C4-2B (cell line): ENCODE measurements around the gene EVA1C.

Experiments used
- ZFX ChIP-seq: fragments of 450-650 bp; IDR thresholded peaks from 2 replicates; pipeline ENCODE4 v1.6.1; 2017
- TF ChIP-seq, protein P1 (sequence below): fragments of 450-650 bp; conservative IDR thresholded peaks from 2 replicates; pipeline ENCODE4 v1.5.1; 2017; ENCODE audit warnings: mild to moderate bottlenecking

DNA sequence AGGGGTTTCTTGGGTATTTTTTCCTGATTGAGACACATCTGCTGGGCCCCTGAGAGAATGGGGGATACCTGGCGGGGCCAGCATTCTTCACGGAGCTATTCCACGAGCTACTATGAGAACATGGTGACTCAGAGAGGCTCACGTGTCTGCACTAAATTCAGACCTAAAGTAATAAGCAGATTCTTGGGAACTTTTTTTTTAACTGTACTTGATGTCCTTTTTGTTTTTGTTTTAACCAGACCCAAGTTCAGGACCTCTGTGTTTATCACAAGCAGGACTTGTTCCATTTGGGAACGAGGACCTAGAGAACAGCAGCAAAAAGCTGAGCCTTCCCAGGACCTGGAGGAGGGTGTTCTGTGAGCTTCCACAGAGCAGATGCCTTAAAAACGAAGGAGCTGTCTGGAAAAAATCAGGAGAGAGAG is 44.0 kb downstream of the EVA1C start:
- TF ChIP-seq, protein P1, sequence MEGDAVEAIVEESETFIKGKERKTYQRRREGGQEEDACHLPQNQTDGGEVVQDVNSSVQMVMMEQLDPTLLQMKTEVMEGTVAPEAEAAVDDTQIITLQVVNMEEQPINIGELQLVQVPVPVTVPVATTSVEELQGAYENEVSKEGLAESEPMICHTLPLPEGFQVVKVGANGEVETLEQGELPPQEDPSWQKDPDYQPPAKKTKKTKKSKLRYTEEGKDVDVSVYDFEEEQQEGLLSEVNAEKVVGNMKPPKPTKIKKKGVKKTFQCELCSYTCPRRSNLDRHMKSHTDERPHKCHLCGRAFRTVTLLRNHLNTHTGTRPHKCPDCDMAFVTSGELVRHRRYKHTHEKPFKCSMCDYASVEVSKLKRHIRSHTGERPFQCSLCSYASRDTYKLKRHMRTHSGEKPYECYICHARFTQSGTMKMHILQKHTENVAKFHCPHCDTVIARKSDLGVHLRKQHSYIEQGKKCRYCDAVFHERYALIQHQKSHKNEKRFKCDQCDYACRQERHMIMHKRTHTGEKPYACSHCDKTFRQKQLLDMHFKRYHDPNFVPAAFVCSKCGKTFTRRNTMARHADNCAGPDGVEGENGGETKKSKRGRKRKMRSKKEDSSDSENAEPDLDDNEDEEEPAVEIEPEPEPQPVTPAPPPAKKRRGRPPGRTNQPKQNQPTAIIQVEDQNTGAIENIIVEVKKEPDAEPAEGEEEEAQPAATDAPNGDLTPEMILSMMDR = no peak
- TF ChIP-seq ZFX = no peak
